Testis (tissue), 3 donors: ENCODE results near the gene GRB7. TPM values are rescaled to one million over a fixed set of nuclear protein-coding genes. Genes with fewer than 3 reads are reported as not detected.

Experiments used
- DNase-seq: peaks from one replicate; pipeline ENCODE4 v3.0.0-alpha.2; 2019
- H3K27ac ChIP-seq, 2 donors: fragments of 200-600 bp; sonication (generic); one replicate each; pipeline ENCODE4 v1.5.1; 2019
- H3K27me3 ChIP-seq: fragments of 200-600 bp; sonication (generic); one replicate; pipeline ENCODE4 v1.5.1; 2019
- H3K36me3 ChIP-seq: fragments of 200-600 bp; sonication (generic); one replicate; pipeline ENCODE4 v1.5.1; 2017; ENCODE audit warnings: low read depth; ENCODE audit errors: missing control alignments
- H3K4me1 ChIP-seq: fragments of 200-600 bp; sonication (generic); one replicate; pipeline ENCODE4 v1.5.1; 2019
- H3K4me3 ChIP-seq, 2 donors: fragments of 200-600 bp; sonication (generic); one replicate each; pipeline ENCODE4 v1.5.1; 2017 to 2019
- H3K9me3 ChIP-seq: fragments of 200-600 bp; sonication (generic); one replicate; pipeline ENCODE4 v1.5.1; 2017
- POLR2A ChIP-seq: fragments of 450-650 bp; IDR thresholded peaks from one replicate; pipeline ENCODE4 v1.6.1; 2017; ENCODE audit warnings: antibody characterized with exemption, mild to moderate bottlenecking, moderate library complexity
- WGBS, 2 donors: methylation state at CpG; one replicate each; pipeline ENCODE4 v1.1.5; 2018; 5-methylcytosine and 5-hydroxymethylcytosine counted together
- intact Hi-C: fragments of 100-400 bp; cut with DNase I; formaldehyde crosslinking; loops from one replicate; pipeline ENCODE4 v1.15.1; 2023; ENCODE audit warnings: low total_unique reads
- polyA plus RNA-seq: library from polyadenylated mRNA; stranded (reverse); fragments of 350-450 nt; fragmentation: Illumina TruSeq; extraction: RNeasy Lipid Tissue Mini Kit (QIAGEN cat#74804); gene quantifications from one replicate; pipeline ENCODE4 v1.2.3, GENCODE V29; 2014; ENCODE audit warnings: low read depth, low replicate concordance; ENCODE audit not compliant: insufficient read depth
- total RNA-seq, 2 donors: library from RNA; depleted of rRNA; stranded (reverse); fragments of >200 nt; gene quantifications; one replicate each; pipeline ENCODE4 v1.2.3, GENCODE V29; 2016
- TF ChIP-seq, protein P1 (sequence below), 3 experiments: fragments of 450-650 bp in 2 of 3; fragments of 200-600 bp in 1 of 3; sonication (generic) in 1 of 3; IDR thresholded peaks; one replicate each; pipeline ENCODE4 v1.5.1; 2016 to 2019; ENCODE audit warnings: antibody characterized with exemption in 3 of 3, mild to moderate bottlenecking in 2 of 3, moderate library complexity in 1 of 3

The GRB7 gene
- total and polyA plus RNA-seq, 3 donors from 2014 or later: 2.1 to 3.7 (median 2.9) TPM

DNA sequence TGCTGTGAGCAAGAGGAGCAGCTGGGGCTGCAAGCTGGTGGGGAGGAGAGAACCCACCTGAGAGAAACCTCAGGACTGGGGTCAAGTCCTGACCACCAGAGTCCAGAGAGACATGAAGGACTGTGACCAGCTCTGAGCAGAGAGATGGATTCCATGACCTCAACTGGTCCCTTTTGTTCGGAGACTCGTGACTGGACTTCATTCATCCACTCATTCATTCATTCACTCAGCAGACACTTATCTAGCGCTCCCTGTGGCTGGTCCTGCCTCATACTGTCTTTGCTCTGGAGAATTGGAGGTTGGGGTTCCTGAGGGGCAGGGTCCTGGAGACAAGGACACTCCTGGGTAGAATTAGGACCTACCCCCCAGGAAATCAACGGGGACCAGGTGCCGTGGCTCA lies 33.8 kb upstream of the GRB7 start:
- no peaks in the 10 kb centered on the region for H3K9me3 ChIP-seq
- no peak overlapping the region for H3K27ac ChIP-seq
- intact Hi-C loops: no loop called here
- TF ChIP-seq POLR2A: no peak
- TF ChIP-seq, protein P1, sequence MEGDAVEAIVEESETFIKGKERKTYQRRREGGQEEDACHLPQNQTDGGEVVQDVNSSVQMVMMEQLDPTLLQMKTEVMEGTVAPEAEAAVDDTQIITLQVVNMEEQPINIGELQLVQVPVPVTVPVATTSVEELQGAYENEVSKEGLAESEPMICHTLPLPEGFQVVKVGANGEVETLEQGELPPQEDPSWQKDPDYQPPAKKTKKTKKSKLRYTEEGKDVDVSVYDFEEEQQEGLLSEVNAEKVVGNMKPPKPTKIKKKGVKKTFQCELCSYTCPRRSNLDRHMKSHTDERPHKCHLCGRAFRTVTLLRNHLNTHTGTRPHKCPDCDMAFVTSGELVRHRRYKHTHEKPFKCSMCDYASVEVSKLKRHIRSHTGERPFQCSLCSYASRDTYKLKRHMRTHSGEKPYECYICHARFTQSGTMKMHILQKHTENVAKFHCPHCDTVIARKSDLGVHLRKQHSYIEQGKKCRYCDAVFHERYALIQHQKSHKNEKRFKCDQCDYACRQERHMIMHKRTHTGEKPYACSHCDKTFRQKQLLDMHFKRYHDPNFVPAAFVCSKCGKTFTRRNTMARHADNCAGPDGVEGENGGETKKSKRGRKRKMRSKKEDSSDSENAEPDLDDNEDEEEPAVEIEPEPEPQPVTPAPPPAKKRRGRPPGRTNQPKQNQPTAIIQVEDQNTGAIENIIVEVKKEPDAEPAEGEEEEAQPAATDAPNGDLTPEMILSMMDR (IDR thresholded peaks at IDR 0.05): no peak
- no peaks in the 10 kb centered on the region for H3K36me3 ChIP-seq
- no peak overlapping the region for H3K4me3 ChIP-seq
- H3K27me3 ChIP-seq: no peaks in the 10 kb centered on the region
- 91 to 94% methylated on average over 3 to 5 of the region's 5 CpGs for WGBS, 2 donors
- H3K4me1 ChIP-seq: no peaks in the 10 kb centered on the region
- DNase-seq: no peak

- H3K9me3 ChIP-seq: no peaks in the 10 kb centered on the region
- no peak for DNase-seq
- TF ChIP-seq, protein P1 (IDR thresholded peaks at IDR 0.05): no peak
- TF ChIP-seq POLR2A: no peak
- H3K36me3 ChIP-seq: no peaks in the 10 kb centered on the region
- no peak overlapping the region for H3K4me3 ChIP-seq
- H3K27ac ChIP-seq: no peak overlapping the region
- 53 to 75% methylated on average over 6 to 11 of the region's 11 CpGs for WGBS, 2 donors
- intact Hi-C loops: no loop called here
- H3K4me1 ChIP-seq: no peaks in the 10 kb centered on the region
- no peaks in the 10 kb centered on the region for H3K27me3 ChIP-seq
These were observed 32.8 kb upstream of the GRB7 start for GRCh38 chr17:39704821-39705551.

GRCh38 chr17:39705786-39706348 lies 31.9 kb upstream of the GRB7 start:
- Histone ChIP-seq H3K27me3 (no peaks in the 10 kb centered on the region), H3K27ac (no peak overlapping the region), H3K36me3 (no peaks in the 10 kb centered on the region), H3K4me1 (no peaks in the 10 kb centered on the region), H3K4me3 (no peak overlapping the region), H3K9me3 (no peaks in the 10 kb centered on the region)
- no peak for DNase-seq
- intact Hi-C loops: no loop called here
- WGBS, 2 donors: 81 to 97% methylated on average over 6 to 12 of the region's 12 CpGs
- TF ChIP-seq, protein P1 (IDR thresholded peaks at IDR 0.05): no peak
- no peak for TF ChIP-seq POLR2A

- no peak for DNase-seq
- 86 to 89% methylated on average over 8 of the region's 8 CpGs for WGBS, 2 donors
- no peak overlapping the region for H3K4me3 ChIP-seq
- H3K36me3 ChIP-seq: no peaks in the 10 kb centered on the region
- no peaks in the 10 kb centered on the region for H3K27me3 ChIP-seq
- no peak overlapping the region for H3K27ac ChIP-seq
- TF ChIP-seq, protein P1 (IDR thresholded peaks at IDR 0.05): no peak
- H3K4me1 ChIP-seq: no peaks in the 10 kb centered on the region
- intact Hi-C loops: no loop called here
- no peaks in the 10 kb centered on the region for H3K9me3 ChIP-seq
These were observed 31.4 kb upstream of the GRB7 start for GRCh38 chr17:39706383-39706782.

GRCh38 chr17:39706921-39707337 lies 30.8 kb upstream of the GRB7 start:
- TF ChIP-seq, protein P1 (IDR thresholded peaks at IDR 0.05): no peak
- no peak for TF ChIP-seq POLR2A
- H3K36me3 ChIP-seq: no peaks in the 10 kb centered on the region
- no peaks in the 10 kb centered on the region for H3K27me3 ChIP-seq
- no peak overlapping the region for H3K4me3 ChIP-seq
- no peak overlapping the region for H3K27ac ChIP-seq
- no peaks in the 10 kb centered on the region for H3K4me1 ChIP-seq
- H3K9me3 ChIP-seq: no peaks in the 10 kb centered on the region
- WGBS, 2 donors: 86% methylated on average over 6 to 7 of the region's 7 CpGs
- no peak for DNase-seq
- intact Hi-C loops: no loop called here
